B cell (primary cell): ENCODE measurements around the gene HS6ST2. TPM values are rescaled to one million over a fixed set of nuclear protein-coding genes. Genes with fewer than 3 reads are reported as not detected.

Source experiments
- ATAC-seq: fragments of 200-7000 bp; cut with Tn5 transposase; one replicate; pipeline ENCODE4 v1.10.0; 2021; ENCODE audit warnings: low read depth, mild to moderate bottlenecking, moderate number of reproducible peaks, moderate library complexity
- CTCF ChIA-PET: fragments of 350-600 bp; sonication (Branson Sonifier 250); formaldehyde crosslinking; loops from one replicate; lab custom pipeline; 2021; ENCODE audit warnings: antibody characterized with exemption, inconsistent platforms; lab: Charles Lee
- POLR2A ChIA-PET: fragments of 350-600 bp; sonication (Branson Sonifier 250); formaldehyde crosslinking; loops from one replicate; lab custom pipeline; 2021; ENCODE audit warnings: antibody characterized with exemption; lab: Charles Lee
- DNase-seq: peaks from one replicate; pipeline ENCODE4 v3.0.0; 2013
- H2AFZ ChIP-seq: 2 replicates; pipeline ENCODE4 v1.6.1; 2012; ENCODE audit warnings: mild to moderate bottlenecking, low read depth, low read length; ENCODE audit not compliant: insufficient read depth, poor library complexity, severe bottlenecking
- H3K27ac ChIP-seq, 2 donors: 1 replicate in 1 of 2; 2 replicates in 1 of 2; pipeline ENCODE4 v1.5.1; 2012 to 2013; ENCODE audit warnings: low read length in 2 of 2, mild to moderate bottlenecking in 2 of 2, moderate library complexity in 1 of 2
- H3K27me3 ChIP-seq, 4 experiments: fragments of 200-600 bp in 1 of 4; sonication (generic) in 1 of 4; replicated peaks in 1 of 4; 1 replicate in 2 of 4; 2 replicates in 2 of 4; pipeline versions ENCODE4 v1.6.1 to v1.7.0; 2013 to 2016; ENCODE audit warnings: low read length in 3 of 4, mild to moderate bottlenecking in 2 of 4, mixed read lengths in 1 of 4, moderate library complexity in 1 of 4; ENCODE audit not compliant: insufficient read depth in 4 of 4, control insufficient read depth in 3 of 4; ENCODE audit errors: control extremely low read depth in 1 of 4
- H3K36me3 ChIP-seq, 2 experiments: replicated peaks in 1 of 2; 1 replicate in 1 of 2; 2 replicates in 1 of 2; pipeline versions ENCODE4 v1.6.1 to v1.7.1; 2013; ENCODE audit warnings: low read length in 1 of 2; ENCODE audit not compliant: insufficient read depth in 2 of 2, control insufficient read depth in 1 of 2; ENCODE audit errors: control extremely low read depth in 1 of 2, extremely low read depth in 1 of 2
- H3K4me1 ChIP-seq, 2 donors: fragments of 200-600 bp in 1 of 2; sonication (generic) in 1 of 2; 1 replicate in 1 of 2; 2 replicates in 1 of 2; pipeline versions ENCODE4 v1.5.1 to v1.6.1; 2013 to 2017; ENCODE audit warnings: low read length in 2 of 2; ENCODE audit not compliant: control insufficient read depth in 2 of 2, insufficient read depth in 2 of 2
- H3K4me2 ChIP-seq: replicated peaks from 2 replicates; pipeline ENCODE3; 2012; ENCODE audit warnings: mild to moderate bottlenecking, low read depth, low read length; ENCODE audit not compliant: poor library complexity, severe bottlenecking
- H3K4me3 ChIP-seq, 5 experiments: fragments of 200-600 bp in 1 of 5; sonication (generic) in 1 of 5; 1 replicate in 3 of 5; 2 replicates in 2 of 5; pipeline versions ENCODE4 v1.5.1 to v1.7.0; 2011 to 2016; ENCODE audit warnings: low read length in 4 of 5, mild to moderate bottlenecking in 4 of 5, low read depth in 2 of 5, control low read depth in 1 of 5, moderate library complexity in 1 of 5; ENCODE audit not compliant: insufficient read depth in 1 of 5; ENCODE audit errors: control extremely low read depth in 1 of 5, extremely low read depth in 1 of 5
- H3K79me2 ChIP-seq: fragments of 200-600 bp; sonication (generic); one replicate; pipeline ENCODE4 v1.6.0; 2016; ENCODE audit warnings: low read length; ENCODE audit not compliant: control insufficient read depth, insufficient read depth
- H3K9ac ChIP-seq: fragments of 200-600 bp; sonication (generic); 2 replicates; pipeline ENCODE4 v1.6.1; 2017; ENCODE audit warnings: mild to moderate bottlenecking, low read length, moderate library complexity
- H3K9me3 ChIP-seq, 3 donors: one replicate each; pipeline versions ENCODE4 v1.6.1 to v1.7.1; 2013; ENCODE audit warnings: low read length in 2 of 3; ENCODE audit not compliant: control insufficient read depth in 2 of 3, insufficient read depth in 1 of 3; ENCODE audit errors: control extremely low read depth in 1 of 3
- H4K20me1 ChIP-seq: 2 replicates; pipeline ENCODE4 v1.6.0; 2012; ENCODE audit warnings: mild to moderate bottlenecking, low read length; ENCODE audit not compliant: insufficient read depth, control insufficient read depth, poor library complexity, severe bottlenecking
- H3K27ac Mint-ChIP-seq: one replicate; pipeline ENCODE4 v1.8.0; 2021; ENCODE audit warnings: mixed read lengths
- H3K27me3 Mint-ChIP-seq: one replicate; pipeline ENCODE4 v1.8.0; 2021; ENCODE audit warnings: mixed read lengths
- H3K4me1 Mint-ChIP-seq: one replicate; pipeline ENCODE4 v1.8.0; 2021; ENCODE audit warnings: mixed read lengths
- H3K4me3 Mint-ChIP-seq: one replicate; pipeline ENCODE4 v1.8.0; 2021; ENCODE audit warnings: mixed read lengths
- H3K9me3 Mint-ChIP-seq: one replicate; pipeline ENCODE4 v1.8.0; 2022; ENCODE audit warnings: mixed read lengths; ENCODE audit not compliant: insufficient read depth
- EZH2 ChIP-seq: IDR thresholded peaks from 2 replicates; pipeline ENCODE4 v1.6.1; 2012; ENCODE audit warnings: borderline replicate concordance, low read depth, mild to moderate bottlenecking, moderate library complexity, low read length; ENCODE audit not compliant: insufficient read depth, poor library complexity, severe bottlenecking
- WGBS: methylation state at CpG from one replicate; pipeline ENCODE4 v1.1.5; 2013; ENCODE audit warnings: missing lambda C conversion rate; ENCODE audit not compliant: insufficient coverage; 5-methylcytosine and 5-hydroxymethylcytosine counted together
- intact Hi-C: fragments of 100-400 bp; cut with micrococcal nuclease; formaldehyde crosslinking; loops from one replicate; pipeline ENCODE4 v1.10.0; 2022
- polyA plus RNA-seq: library from polyadenylated mRNA; depleted of rRNA; stranded (reverse); fragments of >200 nt; gene quantifications from 2 replicates; pipeline ENCODE4 v1.2.3, GENCODE V29; 2012
- total RNA-seq, 2 donors: library from RNA; stranded (reverse); fragments of 120-200 nt in 1 of 2; gene quantifications; 1 replicate in 1 of 2; 2 replicates in 1 of 2; pipeline versions ENCODE4 v1.2.3 to v1.2.4, GENCODE V29; 2013 to 2022
- TF ChIP-seq, protein P1 (sequence below): fragments of 200-600 bp; IDR thresholded peaks from one replicate; pipeline ENCODE4 v1.8.0; 2022; ENCODE audit warnings: antibody characterized with exemption, mild to moderate bottlenecking

Gene HS6ST2
- total and polyA plus RNA-seq, 2 donors (not counting 1 experiment from before 2014, with no cell fraction given) = not detected

DNA sequence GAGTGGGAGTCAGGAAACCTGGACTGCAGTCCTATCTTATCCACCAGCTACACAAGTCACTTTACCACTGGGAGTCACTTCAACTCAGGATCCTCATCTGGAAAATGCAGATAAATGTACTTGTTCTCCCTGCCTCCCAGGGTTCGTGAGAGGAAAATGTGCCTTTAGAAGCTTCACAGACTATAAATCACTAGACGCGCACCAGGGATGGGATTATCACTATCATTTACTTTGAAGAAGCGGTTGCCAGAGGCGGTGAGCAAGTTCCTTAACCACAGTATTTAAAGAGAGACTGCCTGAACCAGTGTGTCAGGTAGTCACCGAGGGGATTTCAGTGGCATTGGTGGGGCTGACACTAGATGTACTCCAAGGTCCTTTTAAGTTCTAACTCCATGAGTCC lies 219.5 kb downstream of the HS6ST2 start:
- Histone ChIP-seq H3K36me3 (no peaks in the 10 kb centered on the region), H2AFZ (no peak overlapping the region), H3K9ac (no peak overlapping the region), H3K4me2 (no peak overlapping the region), H3K27me3 (peaks cover 0 to 3% (median 0%) of the 10 kb centered on the region in 4 experiments), H3K4me1 (no peaks in the 10 kb centered on the region), H3K4me3 (no peak overlapping the region), H3K9me3 (no peaks in the 10 kb centered on the region), H3K79me2 (no peaks in the 10 kb centered on the region), H3K27ac (no peak overlapping the region), H4K20me1 (no peaks in the 10 kb centered on the region)
- ATAC-seq (no peak), DNase-seq (no peak)
- H3K27ac Mint-ChIP-seq = no peak overlapping the region
- no peaks in the 10 kb centered on the region for H3K27me3 Mint-ChIP-seq
- H3K9me3 Mint-ChIP-seq = no peaks in the 10 kb centered on the region
- CTCF ChIA-PET = no interaction called here
- TF ChIP-seq EZH2 = no peak
- TF ChIP-seq, protein P1, sequence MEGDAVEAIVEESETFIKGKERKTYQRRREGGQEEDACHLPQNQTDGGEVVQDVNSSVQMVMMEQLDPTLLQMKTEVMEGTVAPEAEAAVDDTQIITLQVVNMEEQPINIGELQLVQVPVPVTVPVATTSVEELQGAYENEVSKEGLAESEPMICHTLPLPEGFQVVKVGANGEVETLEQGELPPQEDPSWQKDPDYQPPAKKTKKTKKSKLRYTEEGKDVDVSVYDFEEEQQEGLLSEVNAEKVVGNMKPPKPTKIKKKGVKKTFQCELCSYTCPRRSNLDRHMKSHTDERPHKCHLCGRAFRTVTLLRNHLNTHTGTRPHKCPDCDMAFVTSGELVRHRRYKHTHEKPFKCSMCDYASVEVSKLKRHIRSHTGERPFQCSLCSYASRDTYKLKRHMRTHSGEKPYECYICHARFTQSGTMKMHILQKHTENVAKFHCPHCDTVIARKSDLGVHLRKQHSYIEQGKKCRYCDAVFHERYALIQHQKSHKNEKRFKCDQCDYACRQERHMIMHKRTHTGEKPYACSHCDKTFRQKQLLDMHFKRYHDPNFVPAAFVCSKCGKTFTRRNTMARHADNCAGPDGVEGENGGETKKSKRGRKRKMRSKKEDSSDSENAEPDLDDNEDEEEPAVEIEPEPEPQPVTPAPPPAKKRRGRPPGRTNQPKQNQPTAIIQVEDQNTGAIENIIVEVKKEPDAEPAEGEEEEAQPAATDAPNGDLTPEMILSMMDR = no peak
- POLR2A ChIA-PET = no interaction called here
- 93% methylated on average over 5 of the region's 6 CpGs for WGBS
- no peaks in the 10 kb centered on the region for H3K4me1 Mint-ChIP-seq
- intact Hi-C loops = no loop called here
- H3K4me3 Mint-ChIP-seq = no peak overlapping the region

DNA sequence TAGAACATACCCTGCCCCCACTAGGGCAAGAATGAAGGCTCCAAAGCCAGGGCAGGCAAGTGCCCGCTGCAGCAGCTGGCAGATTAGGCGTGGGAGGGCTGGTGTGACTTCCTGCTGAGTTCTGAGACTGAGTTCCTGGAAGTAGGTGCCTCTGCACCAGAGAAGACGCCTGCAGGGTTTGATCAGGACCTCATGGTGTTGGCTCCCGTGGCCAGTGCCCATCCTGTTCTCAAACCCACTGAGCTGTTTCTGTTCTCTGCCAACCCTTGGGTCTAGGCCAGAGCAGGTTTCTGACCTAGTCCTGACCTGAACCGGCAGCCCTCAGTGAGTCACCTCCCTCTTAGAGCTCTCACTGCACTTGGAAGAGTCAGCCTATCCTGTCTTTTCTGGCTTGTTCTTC lies 220.7 kb downstream of the HS6ST2 start:
- no peak overlapping the region for H3K27ac ChIP-seq
- peak; percentile 1 for DNase-seq
- Mint-ChIP-seq H3K9me3 (no peaks in the 10 kb centered on the region), H3K4me1 (no peaks in the 10 kb centered on the region), H3K4me3 (no peak overlapping the region), H3K27ac (no peak overlapping the region), H3K27me3 (no peaks in the 10 kb centered on the region)
- no peak overlapping the region for H3K9ac ChIP-seq
- ChIA-PET CTCF (no interaction called here), POLR2A (no interaction called here)
- H3K27me3 ChIP-seq = peaks cover 0 to 7% (median 0%) of the 10 kb centered on the region in 4 experiments
- H4K20me1 ChIP-seq = no peaks in the 10 kb centered on the region
- no peaks in the 10 kb centered on the region for H3K9me3 ChIP-seq
- no peak overlapping the region for H2AFZ ChIP-seq
- 3% methylated on average over 3 of the region's 5 CpGs for WGBS
- H3K4me3 ChIP-seq = no peak overlapping the region
- H3K36me3 ChIP-seq = no peaks in the 10 kb centered on the region
- intact Hi-C loops = no loop called here
- ATAC-seq = no peak
- TF ChIP-seq, protein P1 = no peak
- no peak for TF ChIP-seq EZH2
- no peaks in the 10 kb centered on the region for H3K79me2 ChIP-seq
- H3K4me2 ChIP-seq = no peak overlapping the region
- H3K4me1 ChIP-seq = no peaks in the 10 kb centered on the region
